ENCODE data around the gene FILIP1L.

The FILIP1L gene

GRCh38 chr3:100008081-100008698 is 106.1 kb downstream of the FILIP1L start:
- DNase-seq (ENCODE audit: low read depth): no peak

GRCh38 chr3:100007313-100007712 is 107.0 kb downstream of the FILIP1L start:
- DNase-seq (ENCODE audit: low read depth): no peak

GRCh38 chr3:100006570-100007271 is 107.6 kb downstream of the FILIP1L start:
- DNase-seq (ENCODE audit: low read depth): peak; percentile 53

GRCh38 chr3:100005665-100006393 is 108.5 kb downstream of the FILIP1L start:
- no peak for DNase-seq (ENCODE audit: low read depth)

DNA sequence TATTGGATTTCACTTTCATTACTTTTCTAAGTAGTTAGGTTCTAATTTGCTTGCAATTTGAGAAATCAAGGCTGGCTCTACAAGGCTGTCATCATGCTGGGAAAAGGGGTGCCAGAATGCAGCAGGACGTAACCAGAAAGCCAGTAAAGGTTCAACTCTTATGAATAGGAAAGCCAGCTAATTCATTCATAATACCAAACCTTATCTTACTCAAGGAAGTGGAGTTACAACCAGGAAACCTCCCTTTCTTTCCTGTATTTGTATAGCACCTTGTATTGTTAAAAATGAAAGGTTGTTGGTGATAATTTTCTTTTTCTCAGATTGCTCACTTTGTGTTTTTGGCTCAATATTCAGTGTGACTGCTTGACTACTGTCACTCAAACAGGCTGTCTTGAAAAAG is 109.4 kb downstream of the FILIP1L start:
- no peak for DNase-seq (ENCODE audit: low read depth)

DNA sequence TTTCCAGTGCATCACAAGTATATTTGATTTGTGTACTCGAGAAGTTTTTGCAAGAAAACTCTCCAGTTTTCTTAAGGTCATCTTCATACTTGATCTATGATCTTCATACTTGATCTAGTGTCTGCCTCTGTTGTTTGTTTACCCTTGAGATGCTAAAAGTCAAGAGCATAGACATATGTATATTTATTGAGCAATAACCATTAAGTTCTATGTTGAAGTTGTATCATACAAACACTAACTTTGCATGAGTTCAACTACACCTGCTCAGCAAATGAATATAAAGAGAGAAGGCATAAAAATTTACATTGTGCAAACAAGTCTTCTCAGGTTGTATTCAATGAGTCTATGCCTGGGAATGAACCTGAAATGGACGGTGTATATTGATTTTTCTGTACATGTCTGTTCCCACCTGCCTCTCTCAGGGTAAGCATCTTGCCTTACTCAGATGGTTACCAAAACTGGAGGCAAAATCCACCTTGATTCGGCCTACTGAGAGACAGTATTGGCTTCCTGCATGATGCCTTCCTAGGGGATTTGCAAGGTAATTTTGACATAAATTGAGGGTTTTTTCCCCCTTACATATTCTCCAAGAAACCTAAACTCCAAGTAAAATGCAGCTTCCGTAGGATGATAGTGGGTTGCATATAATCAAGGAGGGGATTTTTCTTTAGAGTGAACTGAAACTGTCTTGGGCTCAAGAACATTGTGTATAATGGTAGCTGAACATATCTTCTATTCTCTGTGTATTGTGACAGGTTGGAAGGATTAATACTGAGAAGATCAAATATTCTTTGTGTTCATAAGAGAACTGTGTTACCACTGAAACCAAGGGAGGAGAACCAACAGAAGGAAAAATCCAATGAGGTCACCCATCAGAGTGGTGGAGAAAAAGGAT is 110.4 kb downstream of the FILIP1L start:
- DNase-seq (ENCODE audit: low read depth): no peak

GRCh38 chr3:100002599-100003350 is 111.5 kb downstream of the FILIP1L start:
- peak; percentile 93 for DNase-seq (ENCODE audit: low read depth)

DNA sequence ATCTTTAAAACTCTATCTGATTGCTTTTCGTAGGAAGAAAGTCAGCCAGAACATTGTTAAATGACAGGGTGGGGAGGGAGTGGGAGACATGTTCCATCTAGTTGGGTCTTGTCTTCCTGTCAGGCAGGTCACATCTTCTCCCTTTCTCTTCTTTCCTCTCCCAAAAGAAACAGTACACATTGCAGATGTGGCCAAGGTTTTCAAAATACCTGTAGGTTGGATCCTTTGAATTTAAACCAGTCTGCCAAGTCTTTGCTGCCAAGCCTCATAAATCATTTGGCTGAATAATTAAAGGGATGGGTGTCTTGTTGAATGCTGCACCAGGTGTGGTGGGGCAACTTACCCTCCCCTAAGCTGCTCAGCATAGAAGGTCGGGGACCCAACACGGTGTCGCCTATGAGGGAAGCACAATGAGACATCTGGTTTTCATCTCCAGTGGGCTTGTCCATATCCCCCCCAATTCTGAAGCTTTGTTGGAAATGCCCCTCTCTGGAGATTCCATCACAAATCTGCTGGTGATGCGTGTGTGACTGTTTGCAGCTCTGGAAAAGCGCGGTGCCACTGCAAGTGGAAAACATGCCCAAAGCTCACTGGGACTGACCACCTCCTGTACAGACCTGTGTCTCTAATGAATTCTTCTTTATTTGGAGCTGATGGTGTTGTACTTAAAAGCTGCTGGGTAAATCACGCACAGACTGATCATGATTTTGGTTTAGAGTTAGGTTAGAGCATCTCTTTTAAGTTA is 112.6 kb downstream of the FILIP1L start:
- no peak for DNase-seq (ENCODE audit: low read depth)

- no peak for DNase-seq (ENCODE audit: low read depth)
Measured at GRCh38 chr3:100001083-100001482, 113.2 kb downstream of the FILIP1L start.

GRCh38 chr3:99999536-99999935 is 114.8 kb downstream of the FILIP1L start:
- DNase-seq (ENCODE audit: low read depth): peak; percentile 24

DNA sequence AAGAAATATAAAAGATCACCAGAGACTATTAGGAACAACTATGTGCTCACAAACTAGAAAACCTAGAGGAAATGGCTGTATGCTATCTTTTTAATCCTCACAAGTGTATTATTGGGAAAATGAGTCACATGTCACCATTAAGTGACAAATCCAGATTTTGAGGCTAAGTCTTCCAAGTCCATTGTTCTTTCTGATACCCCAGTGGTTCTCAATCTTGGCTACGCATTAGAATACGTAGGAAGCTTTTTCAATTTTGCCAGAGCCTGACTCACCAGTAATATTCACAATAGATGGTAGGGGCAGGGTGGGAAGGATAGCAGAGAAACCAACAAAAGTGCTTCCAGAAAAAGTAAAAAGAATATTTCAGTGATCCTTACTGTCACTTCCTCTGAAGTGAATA is 117.0 kb downstream of the FILIP1L start:
- no peak for DNase-seq (ENCODE audit: low read depth)

GRCh38 chr3:99990179-99990578 is 124.1 kb downstream of the FILIP1L start:
- DNase-seq (ENCODE audit: low read depth): no peak

- no peak for DNase-seq (ENCODE audit: low read depth)
Measured at GRCh38 chr3:99984668-99985067, 129.6 kb downstream of the FILIP1L start.

- no peak for DNase-seq (ENCODE audit: low read depth)
Measured at GRCh38 chr3:99984139-99984538, 130.2 kb downstream of the FILIP1L start.

GRCh38 chr3:99982650-99983049 is 131.7 kb downstream of the FILIP1L start:
- no peak for DNase-seq (ENCODE audit: low read depth)

DNA sequence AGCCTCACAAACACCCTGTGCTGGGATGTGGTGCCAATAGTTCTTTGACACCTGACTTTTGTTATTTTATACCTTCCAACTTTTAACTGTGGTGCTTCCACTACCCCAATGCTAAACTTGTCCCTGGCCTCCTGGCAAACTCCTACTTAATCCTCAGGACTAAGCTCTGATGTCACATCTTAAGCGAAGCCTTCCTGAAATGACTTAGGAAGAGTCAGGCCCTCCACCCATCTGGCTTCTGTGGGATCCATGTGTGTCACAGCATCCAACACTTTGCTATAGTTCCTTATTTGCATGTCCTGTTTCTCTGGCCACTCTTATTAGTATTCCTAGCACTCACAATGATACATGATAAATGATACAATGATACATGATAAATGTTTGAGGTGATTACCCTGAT is 133.2 kb downstream of the FILIP1L start:
- DNase-seq (ENCODE audit: low read depth): no peak

DNA sequence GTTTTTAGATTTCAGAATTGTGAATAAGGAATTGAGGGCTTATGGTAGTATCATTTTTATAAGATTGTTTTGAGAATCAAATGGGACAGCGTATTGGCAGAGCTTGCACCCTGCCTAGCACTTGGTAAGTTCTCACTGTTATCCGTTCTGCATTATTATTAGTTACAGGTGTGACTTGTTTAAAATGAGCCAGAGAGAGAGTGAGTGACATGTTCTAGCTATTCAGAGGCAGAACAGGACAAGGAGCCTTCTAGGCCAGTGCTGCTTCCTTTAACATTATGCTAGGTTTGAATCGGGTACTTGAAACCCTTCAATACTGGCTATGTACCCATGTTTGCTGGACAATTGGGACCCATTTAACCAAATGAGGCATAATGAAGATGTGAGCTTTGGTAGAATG is 133.7 kb downstream of the FILIP1L start:
- DNase-seq (ENCODE audit: low read depth): no peak

- DNase-seq (ENCODE audit: low read depth): no peak
Measured at GRCh38 chr3:99978221-99978620, 136.1 kb downstream of the FILIP1L start.

DNA sequence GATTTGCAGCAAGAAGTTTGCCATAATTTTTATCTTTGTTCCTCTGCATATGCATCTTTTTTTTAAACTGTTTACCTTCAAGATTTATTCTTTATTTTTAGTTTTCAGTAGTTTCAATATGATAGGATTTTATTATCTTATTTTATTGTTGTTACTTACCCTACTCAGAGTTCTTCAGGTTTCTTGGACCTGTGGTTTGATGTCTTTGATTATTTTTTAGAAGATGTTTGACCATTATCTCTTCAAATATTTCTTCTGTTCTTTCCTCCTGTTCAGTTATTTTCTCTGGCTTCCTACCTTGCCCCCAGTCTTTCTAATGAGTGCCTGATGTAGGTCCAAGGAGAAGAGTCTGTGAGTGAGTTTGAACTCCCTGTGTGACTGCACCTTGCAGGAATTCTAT is 137.7 kb downstream of the FILIP1L start:
- DNase-seq (ENCODE audit: low read depth): no peak

DNA sequence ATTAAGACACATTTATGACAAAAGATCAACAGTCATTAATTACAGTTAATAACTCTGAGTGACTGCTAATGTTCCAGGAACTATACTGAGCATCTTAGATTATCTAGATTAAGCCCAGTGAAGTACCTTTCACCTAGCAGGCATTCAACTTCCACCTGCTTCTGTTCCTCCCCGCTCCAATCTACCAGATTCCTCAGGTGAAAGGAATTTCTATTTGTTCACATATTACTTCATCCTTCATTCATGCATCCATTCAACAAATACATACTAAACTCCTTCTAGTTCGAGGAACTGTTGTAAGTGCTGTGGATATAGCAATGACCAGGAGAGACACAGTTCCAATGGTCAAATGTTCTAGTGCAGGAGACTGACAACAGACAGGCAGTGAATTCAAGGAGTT is 139.3 kb downstream of the FILIP1L start:
- DNase-seq (ENCODE audit: low read depth): no peak
